ENCODE results near the gene MROH7.

DNA sequence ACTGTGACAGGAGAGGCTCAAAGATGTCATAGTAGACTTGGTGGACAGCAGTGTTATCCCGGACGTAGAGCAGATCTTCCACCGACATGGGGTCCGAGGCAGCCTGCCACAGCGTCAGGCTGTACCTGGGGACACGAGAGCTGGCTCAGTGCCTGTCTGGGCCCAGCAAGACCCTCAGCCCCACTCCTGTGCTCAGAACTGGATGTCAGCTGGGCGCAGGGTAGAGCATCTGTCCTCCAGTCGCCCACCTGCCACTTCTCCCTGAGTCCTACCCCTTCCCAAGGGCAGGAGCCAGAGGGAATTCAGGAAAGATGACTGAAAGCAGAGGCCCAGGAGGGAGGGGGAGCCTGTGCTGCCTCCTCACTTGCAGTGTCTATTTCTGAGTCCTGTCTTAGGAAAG is 30.0 kb upstream of the MROH7 start:
- no peak for TF ChIP-seq SUZ12 (IDR thresholded peaks at IDR 0.05; ENCODE audit: extremely low read depth, insufficient read depth, insufficient read length)
- no peak for TF ChIP-seq YY1 (IDR thresholded peaks at IDR 0.05; ENCODE audit: insufficient read depth, insufficient read length)

Data from NT2/D1 (cell line).